BLaER1 (cell line): ENCODE data around the gene PLIN5.

Experiments
- H3K27ac ChIP-seq: shearing (Covaris generic); formaldehyde crosslinking; 2 replicates; pipeline ENCODE4 v1.8.1; 2022
- H3K27me3 ChIP-seq: shearing (Covaris generic); formaldehyde crosslinking; 2 replicates; pipeline ENCODE4 v1.8.1; 2022
- H3K36me3 ChIP-seq: shearing (Covaris generic); formaldehyde crosslinking; 2 replicates; pipeline ENCODE4 v1.8.1; 2022
- H3K4me1 ChIP-seq: shearing (Covaris generic); formaldehyde crosslinking; 2 replicates; pipeline ENCODE4 v1.8.1; 2022
- H3K4me2 ChIP-seq: shearing (Covaris generic); formaldehyde crosslinking; 2 replicates; pipeline ENCODE4 v1.8.1; 2022
- H3K4me3 ChIP-seq: shearing (Covaris generic); formaldehyde crosslinking; 2 replicates; pipeline ENCODE4 v1.8.1; 2022
- H3K9ac ChIP-seq: shearing (Covaris generic); formaldehyde crosslinking; 2 replicates; pipeline ENCODE4 v1.8.1; 2022
- H3K9me3 ChIP-seq: shearing (Covaris generic); formaldehyde crosslinking; 2 replicates; pipeline ENCODE4 v1.8.1; 2022
- H4K20me1 ChIP-seq: shearing (Covaris generic); formaldehyde crosslinking; 2 replicates; pipeline ENCODE4 v1.8.1; 2022
- Cebpa-rat ChIP-seq: shearing (Covaris generic); IDR thresholded peaks from 2 replicates; pipeline ENCODE4 v1.8.1; 2022

PLIN5 gene

GRCh38 chr19:4506449-4507149, 28.4 kb downstream of the PLIN5 start:
- Histone ChIP-seq H4K20me1 (peaks cover 13% of the 10 kb centered on the region), H3K36me3 (peaks cover 46% of the 10 kb centered on the region), H3K4me3 (no peak overlapping the region), H3K4me1 (peaks cover 46% of the 10 kb centered on the region), H3K27me3 (no peaks in the 10 kb centered on the region), H3K27ac (peak overlapping the region; percentile 18; the same call in 1 of the 2 replicates), H3K9ac (no peak overlapping the region), H3K4me2 (no peak overlapping the region), H3K9me3 (no peaks in the 10 kb centered on the region)
- no peak for TF ChIP-seq Cebpa-rat

- H3K4me3 ChIP-seq: no peak overlapping the region
- no peaks in the 10 kb centered on the region for H3K27me3 ChIP-seq
- no peak overlapping the region for H3K4me2 ChIP-seq
- H3K4me1 ChIP-seq: peaks cover 54% of the 10 kb centered on the region
- H3K27ac ChIP-seq: peak overlapping the region; percentile 81
- no peak for TF ChIP-seq Cebpa-rat
- H3K36me3 ChIP-seq: peaks cover 54% of the 10 kb centered on the region
- H3K9me3 ChIP-seq: no peaks in the 10 kb centered on the region
- H3K9ac ChIP-seq: no peak overlapping the region
- peaks cover 13% of the 10 kb centered on the region for H4K20me1 ChIP-seq
Measured at GRCh38 chr19:4505570-4506448, 29.2 kb downstream of the PLIN5 start.

- Histone ChIP-seq H3K27ac (peak overlapping the region; percentile 81), H3K4me3 (no peak overlapping the region), H3K4me1 (peaks cover 56% of the 10 kb centered on the region), H3K27me3 (no peaks in the 10 kb centered on the region), H3K4me2 (peak overlapping the region; percentile 84), H3K36me3 (peaks cover 62% of the 10 kb centered on the region), H4K20me1 (peaks cover 13% of the 10 kb centered on the region), H3K9me3 (no peaks in the 10 kb centered on the region), H3K9ac (peak overlapping the region; percentile 74; the same call in 1 of the 2 replicates)
- TF ChIP-seq Cebpa-rat: no peak
Measured at GRCh38 chr19:4504891-4505569, 30.0 kb downstream of the PLIN5 start.

- Histone ChIP-seq H3K9ac (peak overlapping the region; percentile 74; the same call in 1 of the 2 replicates), H3K4me3 (no peak overlapping the region), H3K9me3 (no peaks in the 10 kb centered on the region), H4K20me1 (peaks cover 13% of the 10 kb centered on the region), H3K36me3 (peaks cover 66% of the 10 kb centered on the region), H3K4me1 (peaks cover 56% of the 10 kb centered on the region), H3K27ac (peak overlapping the region; percentile 81), H3K27me3 (no peaks in the 10 kb centered on the region), H3K4me2 (peak overlapping the region; percentile 84)
- TF ChIP-seq Cebpa-rat: no peak
Measured at GRCh38 chr19:4504297-4504701, 30.7 kb downstream of the PLIN5 start.

- Histone ChIP-seq H3K36me3 (peaks cover 69% of the 10 kb centered on the region), H3K4me2 (peak overlapping the region; percentile 84), H3K4me1 (peaks cover 56% of the 10 kb centered on the region), H3K27ac (peak overlapping the region; percentile 81), H3K9me3 (no peaks in the 10 kb centered on the region), H3K27me3 (no peaks in the 10 kb centered on the region), H3K9ac (peak overlapping the region; percentile 74), H4K20me1 (peaks cover 13% of the 10 kb centered on the region), H3K4me3 (peak overlapping the region; percentile 52; the same call in 1 of the 2 replicates)
- TF ChIP-seq Cebpa-rat: no peak
Measured at GRCh38 chr19:4503825-4504170, 31.2 kb downstream of the PLIN5 start.

- peak overlapping the region; percentile 84 for H3K4me2 ChIP-seq
- H3K27ac ChIP-seq: peak overlapping the region; percentile 81
- H3K9me3 ChIP-seq: no peaks in the 10 kb centered on the region
- H3K4me3 ChIP-seq: peak overlapping the region; percentile 52
- no peaks in the 10 kb centered on the region for H3K27me3 ChIP-seq
- peaks cover 13% of the 10 kb centered on the region for H4K20me1 ChIP-seq
- no peak for TF ChIP-seq Cebpa-rat
- H3K9ac ChIP-seq: peak overlapping the region; percentile 74
- H3K4me1 ChIP-seq: peaks cover 56% of the 10 kb centered on the region
- peaks cover 74% of the 10 kb centered on the region for H3K36me3 ChIP-seq
Measured at GRCh38 chr19:4503132-4503824, 31.7 kb downstream of the PLIN5 start.

- Histone ChIP-seq H3K27ac (peak overlapping the region; percentile 81), H3K9me3 (no peaks in the 10 kb centered on the region), H3K36me3 (peaks cover 80% of the 10 kb centered on the region), H3K4me3 (peak overlapping the region; percentile 52), H3K27me3 (no peaks in the 10 kb centered on the region), H3K4me2 (peak overlapping the region; percentile 84), H4K20me1 (peaks cover 13% of the 10 kb centered on the region), H3K9ac (peak overlapping the region; percentile 74), H3K4me1 (peaks cover 56% of the 10 kb centered on the region)
- TF ChIP-seq Cebpa-rat: no peak
Measured at GRCh38 chr19:4502282-4503131, 32.5 kb downstream of the PLIN5 start.

GRCh38 chr19:4501691-4502090, 33.3 kb downstream of the PLIN5 start:
- no peaks in the 10 kb centered on the region for H3K27me3 ChIP-seq
- H3K9me3 ChIP-seq: no peaks in the 10 kb centered on the region
- no peak for TF ChIP-seq Cebpa-rat
- H3K27ac ChIP-seq: peak overlapping the region; percentile 81
- peak overlapping the region; percentile 74; the same call in 1 of the 2 replicates for H3K9ac ChIP-seq
- H3K36me3 ChIP-seq: peaks cover 80% of the 10 kb centered on the region
- H4K20me1 ChIP-seq: peaks cover 13% of the 10 kb centered on the region
- peaks cover 55% of the 10 kb centered on the region for H3K4me1 ChIP-seq
- H3K4me3 ChIP-seq: no peak overlapping the region
- H3K4me2 ChIP-seq: peak overlapping the region; percentile 84
